CD4-positive, alpha-beta T cell treated with Interferon gamma for 1 hour (primary cell): ENCODE results near the gene ALDH5A1.
"Not testable (repeated sequence)": the region's sequence is repeated elsewhere in the genome, so short reads cannot be mapped to it uniquely, and the experiment has no call there.

Experiments used
- DNase-seq: peaks from one replicate; pipeline ENCODE4 v3.0.0-alpha.2; 2020

The ALDH5A1 gene

GRCh38 chr6:24489470-24489869 lies 5.3 kb upstream of the ALDH5A1 start, which contains the start of gene GPLD1:
GPLD1 (minus strand) TSS chr6:24489578; CDS start chr6:24489511, 67 bp downstream.
- no peak for DNase-seq

- no peak for DNase-seq
These were observed 4.9 kb upstream of the ALDH5A1 start for GRCh38 chr6:24489881-24490280.

GRCh38 chr6:24490948-24491347 lies 3.8 kb upstream of the ALDH5A1 start:
- no peak for DNase-seq

- no peak for DNase-seq
These were observed 2.3 kb upstream of the ALDH5A1 start for GRCh38 chr6:24492475-24492874.

- DNase-seq, result no peak
These were observed 586 bp upstream of the ALDH5A1 start for GRCh38 chr6:24493945-24494820.

- no peak for DNase-seq
These were observed 2.6 kb downstream of the ALDH5A1 start for GRCh38 chr6:24497254-24497970.

- no peak for DNase-seq
These were observed 5.9 kb downstream of the ALDH5A1 start for GRCh38 chr6:24500683-24501082.

GRCh38 chr6:24501374-24501773 lies 6.6 kb downstream of the ALDH5A1 start:
- no peak for DNase-seq

GRCh38 chr6:24501914-24502313 lies 7.1 kb downstream of the ALDH5A1 start:
- DNase-seq, result no peak

GRCh38 chr6:24504287-24504648 lies 9.5 kb downstream of the ALDH5A1 start:
- no peak for DNase-seq

GRCh38 chr6:24504649-24505586 lies 10.1 kb downstream of the ALDH5A1 start:
- no peak for DNase-seq

- DNase-seq, result no peak
These were observed 12.2 kb downstream of the ALDH5A1 start for GRCh38 chr6:24506814-24507520.

GRCh38 chr6:24511976-24512375 lies 17.2 kb downstream of the ALDH5A1 start:
- DNase-seq, result not testable (repeated sequence)

GRCh38 chr6:24513602-24514001 lies 18.8 kb downstream of the ALDH5A1 start:
- no peak for DNase-seq

- DNase-seq, result no peak
These were observed 23.1 kb downstream of the ALDH5A1 start for GRCh38 chr6:24517659-24518543.

- peak; percentile 16 for DNase-seq
These were observed 26.3 kb downstream of the ALDH5A1 start for GRCh38 chr6:24520929-24521546.

- DNase-seq, result peak; percentile 43
These were observed 27.7 kb downstream of the ALDH5A1 start for GRCh38 chr6:24522228-24523176.

- DNase-seq, result no peak
These were observed 29.6 kb downstream of the ALDH5A1 start for GRCh38 chr6:24524329-24524728.

GRCh38 chr6:24524805-24525204 lies 30.0 kb downstream of the ALDH5A1 start:
- no peak for DNase-seq

GRCh38 chr6:24529985-24530384 lies 35.2 kb downstream of the ALDH5A1 start:
- no peak for DNase-seq
